HG03432 (cell line): ENCODE data around the gene CNKSR2.
A peak's percentile ranks its signal among the peaks of the same experiment; 100 is the strongest.
"Not testable (repeated sequence)": the region's sequence is repeated elsewhere in the genome, so short reads cannot be mapped to it uniquely, and the experiment has no call there.

Experiments used
- ATAC-seq: cut with Tn5 transposase; IDR thresholded peaks from one replicate; pipeline ENCODE4 v1.9.1; 2021; ENCODE audit warnings: mild to moderate bottlenecking, moderate library complexity; ENCODE audit not compliant: unreplicated experiment

The CNKSR2 gene

DNA sequence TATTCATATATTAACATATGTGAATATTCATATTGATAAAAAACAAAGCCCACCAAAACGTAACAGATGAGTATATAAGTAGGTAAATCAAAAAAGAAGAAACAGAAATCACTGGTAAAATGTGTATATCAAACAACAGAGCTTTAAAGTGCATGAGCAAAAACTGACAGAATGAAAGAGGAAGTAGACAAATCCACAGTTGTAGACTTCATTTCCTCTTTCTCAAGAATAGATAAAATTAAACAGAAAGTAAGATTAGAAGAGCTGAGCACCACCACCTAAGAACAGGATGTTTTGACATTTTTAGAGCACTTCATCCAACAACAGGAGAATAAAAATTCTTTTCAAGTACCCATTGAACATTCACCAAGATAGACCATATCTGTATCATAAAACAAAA lies 64.6 kb downstream of the CNKSR2 start:
- ATAC-seq: peak; percentile 99

DNA sequence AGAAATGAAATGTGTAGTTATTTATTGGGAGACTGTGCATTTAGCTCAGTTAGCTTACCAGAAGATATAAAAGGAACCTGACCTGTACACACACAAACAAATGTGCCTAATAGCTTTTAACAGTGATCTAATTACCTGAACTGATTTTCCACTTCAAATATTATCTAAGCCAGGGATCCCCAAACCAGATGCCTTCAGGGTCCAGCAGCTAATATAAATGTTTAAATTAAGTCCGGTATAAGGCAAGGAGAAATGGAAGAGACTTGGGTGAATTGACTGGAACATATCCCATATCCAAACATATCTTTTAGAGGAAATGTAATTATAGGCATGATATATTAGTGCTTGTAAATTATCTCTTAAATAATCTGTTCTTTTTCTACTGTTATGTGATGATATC lies 66.7 kb downstream of the CNKSR2 start:
- no peak for ATAC-seq

DNA sequence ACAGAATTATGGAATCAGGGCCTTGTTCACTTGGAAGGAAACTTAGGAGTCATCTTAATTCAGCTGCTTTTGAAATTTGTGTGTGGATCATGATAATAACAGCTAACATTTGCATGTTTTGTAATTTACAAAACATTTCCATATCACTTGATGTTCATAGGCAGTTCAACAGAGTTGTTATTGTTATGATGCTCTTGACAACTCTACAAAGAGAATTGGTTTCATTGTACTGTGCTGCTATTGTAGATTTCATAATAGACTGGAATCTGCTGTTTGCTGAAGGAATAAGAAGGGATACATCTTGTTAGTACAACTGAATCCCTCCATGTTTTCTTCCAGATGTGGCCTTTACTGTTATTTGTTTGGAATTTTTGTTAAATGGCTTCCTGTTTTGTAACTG lies 83.5 kb downstream of the CNKSR2 start:
- ATAC-seq: no peak

DNA sequence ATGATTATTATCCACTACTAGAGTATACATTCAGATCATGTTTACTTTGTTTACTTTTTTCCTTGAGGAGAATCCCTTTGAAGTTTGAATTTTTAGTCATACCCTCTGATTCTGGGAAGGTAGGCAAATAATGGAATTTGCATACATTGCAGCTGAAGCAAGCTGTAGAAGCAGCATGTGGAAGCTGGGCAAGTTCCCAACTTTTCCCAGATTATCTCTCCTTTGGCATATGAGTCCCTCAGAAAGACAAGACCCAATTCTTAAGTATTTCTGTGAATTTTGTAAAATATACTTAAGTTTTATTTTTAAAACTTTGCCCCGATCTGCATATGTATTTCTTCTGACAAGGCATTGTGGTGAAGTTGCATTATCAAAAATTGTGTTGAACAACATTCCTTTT lies 94.9 kb downstream of the CNKSR2 start:
- ATAC-seq: no peak

DNA sequence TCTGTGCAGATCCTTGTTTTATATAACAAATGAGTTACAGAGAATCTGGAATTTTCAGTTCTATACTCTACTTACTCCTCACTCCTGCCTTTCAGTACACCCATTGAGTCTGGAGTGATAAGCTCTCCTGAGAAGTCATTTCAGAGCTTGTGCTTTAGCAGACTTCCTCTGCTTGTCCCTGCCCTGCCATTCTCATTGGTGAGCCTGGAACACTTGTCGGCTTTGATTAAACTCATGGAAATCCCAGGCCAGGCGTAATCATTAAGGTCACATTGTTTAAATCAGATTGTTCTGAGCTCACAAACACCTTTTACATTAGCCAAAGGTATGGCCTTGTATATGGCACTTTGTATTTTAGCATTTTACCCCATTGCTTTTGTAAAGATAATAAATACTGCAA lies 102.7 kb downstream of the CNKSR2 start:
- ATAC-seq: no peak

DNA sequence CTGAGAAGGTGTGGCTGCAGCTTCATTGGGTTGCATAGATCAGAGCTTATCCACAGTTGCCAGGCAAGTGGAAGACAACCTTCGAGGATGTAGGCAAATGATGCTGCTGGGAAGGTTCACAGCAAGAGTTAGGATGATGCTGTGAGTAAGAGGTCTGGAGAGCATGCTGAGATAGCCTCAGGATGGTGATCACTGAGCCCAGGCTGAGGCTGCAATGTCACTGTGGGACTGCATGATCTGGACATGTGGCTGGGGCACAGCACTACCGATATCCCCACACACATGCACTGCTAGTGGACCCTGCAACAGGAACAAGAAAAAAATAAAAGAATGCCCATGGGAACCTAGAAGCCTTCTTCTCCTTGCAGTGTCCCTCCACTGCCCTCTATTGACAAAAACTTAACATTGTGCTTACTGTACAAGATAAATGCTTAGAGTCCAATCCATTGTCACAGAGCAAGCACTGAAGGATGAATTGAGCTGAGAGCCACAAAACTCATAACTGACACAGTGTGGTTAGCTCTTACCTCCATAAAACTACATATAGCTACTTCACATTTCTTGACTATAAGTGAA lies 105.6 kb downstream of the CNKSR2 start:
- ATAC-seq: peak; percentile 87

DNA sequence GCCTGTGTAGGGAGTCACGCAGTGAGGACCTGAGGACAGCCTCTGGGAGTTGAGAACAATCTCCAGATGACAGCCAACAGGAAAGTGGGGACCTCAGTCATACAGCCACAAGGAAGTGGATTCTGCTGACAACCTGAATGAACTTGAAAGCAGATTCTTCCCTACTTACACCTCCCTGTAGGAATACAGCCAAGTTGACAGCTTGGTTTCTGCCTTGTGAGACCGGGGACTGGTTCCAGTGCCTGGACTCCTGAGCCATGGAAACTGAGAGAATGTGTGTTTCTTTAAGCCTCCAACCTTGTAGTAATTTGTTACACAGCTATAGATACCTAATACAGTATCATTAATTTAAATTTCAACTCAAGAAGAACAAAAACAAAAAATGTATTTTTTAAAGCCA lies 107.5 kb downstream of the CNKSR2 start:
- no peak for ATAC-seq

DNA sequence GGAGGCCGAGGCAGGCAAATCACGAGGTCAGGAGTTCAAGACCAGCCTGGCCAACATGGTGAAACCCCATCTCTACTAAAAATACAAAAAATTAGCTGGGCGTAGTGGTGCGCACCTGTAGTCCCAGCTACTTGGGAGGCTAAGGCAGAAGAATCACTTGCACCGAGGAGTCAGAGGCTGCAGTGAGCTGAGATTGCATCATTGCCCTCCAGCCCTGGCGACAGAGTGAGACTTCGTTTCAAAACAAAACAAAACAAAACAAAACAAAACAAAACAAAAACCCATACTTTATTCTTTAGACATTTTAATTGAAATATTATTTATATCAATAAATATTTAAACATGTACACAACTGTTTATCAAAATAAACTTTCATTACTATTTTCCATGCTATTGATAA lies 109.8 kb downstream of the CNKSR2 start:
- not testable (repeated sequence) for ATAC-seq

DNA sequence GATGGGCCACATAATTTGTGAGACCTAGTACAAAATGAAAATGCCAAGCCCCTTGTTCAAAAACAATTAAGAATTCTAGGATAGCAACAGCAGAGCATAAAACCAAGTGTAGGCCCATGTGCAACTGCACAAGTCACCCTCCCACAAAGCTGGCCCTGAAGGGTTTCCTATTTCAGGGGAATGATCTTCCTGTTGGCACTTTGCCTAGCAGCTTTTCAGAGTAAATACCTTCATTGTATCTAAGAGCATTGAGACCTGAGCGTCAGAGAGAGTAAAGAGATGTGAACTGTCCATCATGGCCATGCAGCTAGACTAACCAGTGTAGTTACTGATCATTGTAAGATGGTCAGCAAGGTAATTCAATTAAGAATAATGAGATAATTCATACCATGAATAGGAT lies 113.6 kb downstream of the CNKSR2 start:
- ATAC-seq: no peak

DNA sequence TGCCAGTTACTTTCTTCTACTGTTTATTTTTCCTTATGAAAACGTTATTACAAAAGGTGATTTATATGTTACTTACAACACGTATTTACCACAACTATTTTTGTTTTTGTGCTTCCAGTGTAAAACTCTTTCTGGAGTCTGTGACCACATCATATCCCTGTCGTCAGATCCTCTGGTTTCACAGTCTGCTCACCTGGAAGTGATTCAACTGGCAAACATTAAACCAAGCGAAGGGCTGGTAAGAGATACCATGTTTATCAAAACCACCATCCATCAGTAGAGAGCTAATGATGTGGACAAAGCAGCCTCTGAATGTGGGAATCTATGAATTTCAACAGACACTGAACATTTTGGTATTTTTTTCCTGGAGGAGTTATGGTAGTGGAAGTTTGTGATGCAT lies 116.1 kb downstream of the CNKSR2 start:
- ATAC-seq: no peak

DNA sequence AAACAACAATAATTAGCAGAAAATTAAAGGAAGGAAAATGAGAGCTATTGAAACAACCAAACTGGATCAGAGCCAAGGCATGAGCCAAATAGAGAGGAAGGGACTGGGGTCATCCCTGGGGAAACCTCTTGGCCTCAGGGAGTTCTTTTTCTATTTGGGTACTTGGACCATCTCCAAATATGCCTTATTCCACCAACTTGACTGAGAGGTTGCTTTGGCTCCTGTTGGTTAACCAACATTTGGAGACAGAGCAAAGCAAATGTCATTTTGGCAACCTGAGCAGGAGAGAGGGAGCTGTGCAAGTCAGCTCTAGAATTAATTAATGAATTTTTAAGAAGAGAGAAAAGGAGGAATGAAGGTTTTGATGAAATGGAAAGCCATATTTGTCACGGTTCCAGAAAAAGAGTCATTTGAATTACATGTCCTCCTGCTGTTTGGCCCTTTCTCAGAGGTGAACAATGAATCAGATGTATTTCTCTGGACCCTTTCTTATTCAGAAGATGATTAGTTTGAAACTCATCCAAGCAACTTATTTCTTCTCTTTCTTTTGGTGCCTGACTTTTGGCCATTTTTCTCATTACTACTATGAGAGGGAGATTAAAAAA lies 119.1 kb downstream of the CNKSR2 start:
- no peak for ATAC-seq

DNA sequence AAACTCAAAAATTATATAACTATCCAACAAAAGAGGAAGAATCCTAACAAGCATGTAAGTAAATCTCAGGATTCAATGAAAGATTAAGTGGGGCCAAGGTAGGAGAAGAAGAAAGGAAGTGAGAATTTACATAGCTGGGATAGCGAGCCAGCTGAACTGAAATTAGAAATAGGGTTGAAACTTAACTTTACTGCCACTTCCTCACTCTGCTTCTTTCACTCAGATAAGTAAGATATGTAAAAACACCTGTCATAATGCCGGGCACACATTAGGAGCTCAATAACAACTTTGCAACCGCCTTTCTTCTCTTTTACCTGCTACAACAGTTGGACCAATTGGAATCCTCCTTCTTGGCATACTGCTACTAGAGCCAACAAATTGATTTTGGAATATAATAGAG lies 129.4 kb downstream of the CNKSR2 start:
- ATAC-seq: peak; percentile 84

DNA sequence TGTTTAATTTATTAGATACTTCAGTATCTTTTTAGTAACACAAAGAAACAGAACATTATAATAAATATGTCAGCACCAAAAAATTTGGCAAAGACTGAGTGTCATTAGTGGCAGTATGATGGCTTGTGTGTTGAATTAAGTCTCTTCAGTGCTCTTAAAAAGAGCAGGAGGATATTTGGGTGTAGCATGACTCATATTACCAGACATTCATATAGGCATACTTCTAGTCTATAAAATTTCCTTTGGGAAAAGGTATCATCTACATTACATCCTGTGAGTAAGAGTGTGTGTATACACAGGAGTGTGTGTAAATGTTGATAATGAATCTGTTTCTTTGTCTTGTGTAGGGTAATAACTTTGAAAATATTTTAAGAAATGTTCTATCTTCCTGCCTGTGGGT lies 135.7 kb downstream of the CNKSR2 start:
- ATAC-seq: no peak

DNA sequence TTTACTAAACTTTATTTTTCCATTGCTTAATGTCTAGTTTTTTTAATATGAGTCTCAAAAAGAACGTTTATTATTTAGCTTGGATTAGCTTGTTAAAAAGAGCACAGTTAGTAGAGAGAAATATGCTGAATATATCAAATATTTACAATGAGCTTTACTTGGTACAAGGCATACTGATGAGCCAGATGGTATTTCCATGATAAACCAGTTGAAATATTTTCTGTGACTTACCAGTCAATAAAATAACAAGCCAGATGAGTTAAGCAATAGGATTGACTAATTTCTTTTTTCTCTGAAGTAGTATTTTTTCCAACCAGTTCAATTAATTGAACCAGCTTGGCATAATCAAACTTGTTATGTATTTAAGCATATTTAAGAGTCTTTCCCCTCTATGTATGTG lies 149.8 kb downstream of the CNKSR2 start:
- no peak for ATAC-seq

DNA sequence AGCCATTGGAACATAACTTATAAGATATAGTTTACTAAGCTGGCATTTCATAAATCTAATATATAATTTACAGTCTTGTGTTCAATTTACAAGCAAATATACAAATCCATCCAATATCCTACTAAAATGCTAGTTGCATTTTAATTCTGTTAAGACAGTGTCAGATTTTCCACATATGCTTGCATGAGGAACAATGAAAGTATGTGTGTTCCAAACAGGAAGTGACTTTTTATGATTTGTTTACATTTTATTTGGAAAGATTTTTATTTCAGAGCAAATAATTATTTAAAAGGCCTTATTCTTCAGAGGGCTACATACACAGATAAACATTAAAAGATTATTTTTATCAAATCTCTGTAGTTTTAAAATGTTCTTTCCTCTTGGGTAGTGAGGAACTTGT lies 153.9 kb downstream of the CNKSR2 start:
- ATAC-seq: no peak

DNA sequence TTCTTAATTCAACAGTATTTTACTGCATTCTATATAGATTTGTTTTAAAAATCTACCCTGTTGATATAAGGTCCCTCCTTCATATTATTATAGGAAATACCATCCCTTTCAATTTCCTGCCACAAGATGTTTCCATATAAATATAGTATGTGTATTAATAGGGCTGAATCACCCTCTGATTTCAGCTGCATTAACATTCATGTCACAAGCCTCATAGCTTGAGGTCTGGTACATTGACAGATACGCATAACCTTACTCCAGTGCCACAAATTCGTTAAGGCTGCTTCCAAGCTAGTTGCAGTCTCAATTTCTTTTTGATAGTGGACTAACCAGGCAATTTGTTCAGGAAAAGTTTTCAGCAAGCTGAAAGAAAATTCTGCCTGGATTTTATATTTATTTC lies 155.6 kb downstream of the CNKSR2 start:
- ATAC-seq: no peak

DNA sequence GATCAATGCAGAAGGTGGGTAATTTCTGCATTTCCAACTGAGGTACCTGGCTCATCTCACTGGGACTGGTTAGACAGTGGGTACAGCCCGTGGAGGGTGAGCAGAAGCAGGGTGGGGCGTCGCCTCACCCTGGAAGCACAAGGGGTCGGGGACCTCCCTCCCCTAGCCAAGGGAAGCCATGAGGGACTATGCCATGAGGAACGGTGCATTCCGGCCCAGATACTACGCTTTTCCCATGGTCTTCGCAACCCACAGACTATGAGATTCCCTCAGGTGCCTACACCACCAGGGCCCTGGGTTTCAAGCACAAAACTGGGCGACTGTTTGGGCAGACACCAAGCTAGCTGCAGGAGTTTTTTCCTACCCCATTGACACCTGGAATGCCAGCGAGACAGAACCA lies 170.4 kb downstream of the CNKSR2 start:
- not testable (repeated sequence) for ATAC-seq

DNA sequence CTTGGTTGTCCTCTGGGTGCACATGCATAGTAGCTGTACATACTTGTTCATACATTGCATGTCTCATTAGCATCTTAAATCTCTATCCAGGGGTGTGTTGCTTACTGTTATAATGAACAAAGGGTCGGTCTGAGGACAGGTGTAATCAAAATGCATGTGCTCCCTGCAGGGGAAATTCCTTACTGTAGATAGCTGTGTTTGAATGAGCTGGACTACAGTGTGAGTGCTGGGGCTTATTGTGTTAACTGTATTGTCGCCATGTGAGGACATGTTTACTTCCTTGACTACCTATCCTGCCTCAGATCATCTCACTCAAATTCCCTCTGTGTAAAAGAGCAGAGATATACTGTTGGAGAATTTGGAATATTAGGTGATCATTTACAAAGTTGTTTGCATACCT lies 185.2 kb downstream of the CNKSR2 start:
- ATAC-seq: no peak

DNA sequence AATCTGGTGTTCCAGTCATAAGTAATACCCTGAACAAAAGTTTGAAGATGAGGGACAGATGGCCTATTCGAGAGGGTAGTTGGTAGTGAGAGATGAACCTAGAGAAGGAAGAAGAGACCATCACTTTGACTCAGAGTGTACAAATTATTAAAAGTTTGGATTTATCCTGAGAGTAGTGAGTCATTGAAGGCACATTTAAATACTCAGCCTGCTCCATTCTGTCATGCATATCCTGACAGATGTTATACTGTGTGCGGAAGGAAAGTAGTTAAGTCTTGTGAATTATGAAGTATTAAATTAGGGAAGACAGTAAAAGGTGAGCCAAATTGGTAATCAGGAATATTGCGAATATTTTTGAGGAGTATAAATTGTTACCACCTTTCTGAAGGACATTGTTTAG lies 190.8 kb downstream of the CNKSR2 start:
- no peak for ATAC-seq

DNA sequence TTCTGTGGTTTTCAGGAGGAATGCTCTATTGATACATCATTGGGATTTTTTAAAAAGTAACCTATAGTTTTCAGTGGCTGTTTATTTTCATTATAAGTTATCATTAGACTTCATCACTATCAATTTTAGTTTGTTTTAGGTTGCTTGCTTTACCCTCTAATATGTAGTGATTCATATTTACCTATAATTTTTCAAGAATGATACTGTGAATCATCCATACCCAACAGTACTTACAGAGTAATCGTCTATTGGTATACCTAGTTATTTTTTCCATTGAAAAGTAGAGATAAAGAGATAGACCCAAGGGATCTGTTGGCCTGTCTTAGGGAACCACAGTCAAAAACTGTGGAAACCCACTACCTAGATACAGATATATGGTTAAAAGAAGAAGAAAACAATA lies 200.6 kb downstream of the CNKSR2 start:
- no peak for ATAC-seq

DNA sequence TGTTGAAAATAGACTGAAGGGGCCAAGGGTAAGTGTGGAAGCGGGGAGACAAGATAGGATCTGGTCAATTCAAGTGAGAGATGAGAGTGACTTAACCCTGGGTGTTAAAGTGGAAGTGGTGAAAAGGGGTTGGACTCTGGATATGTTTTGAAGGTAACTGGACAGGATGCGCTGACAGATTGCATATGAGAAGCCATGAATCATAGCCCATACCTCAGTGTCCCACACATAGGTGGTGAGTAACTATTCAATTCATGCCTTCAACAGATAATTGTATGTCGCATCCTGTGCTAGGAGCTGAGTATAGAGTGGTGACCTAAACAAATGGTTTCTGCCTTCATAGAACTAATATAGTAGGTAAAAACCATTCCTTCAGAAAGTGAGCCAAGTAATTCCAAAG lies 207.3 kb downstream of the CNKSR2 start:
- no peak for ATAC-seq

DNA sequence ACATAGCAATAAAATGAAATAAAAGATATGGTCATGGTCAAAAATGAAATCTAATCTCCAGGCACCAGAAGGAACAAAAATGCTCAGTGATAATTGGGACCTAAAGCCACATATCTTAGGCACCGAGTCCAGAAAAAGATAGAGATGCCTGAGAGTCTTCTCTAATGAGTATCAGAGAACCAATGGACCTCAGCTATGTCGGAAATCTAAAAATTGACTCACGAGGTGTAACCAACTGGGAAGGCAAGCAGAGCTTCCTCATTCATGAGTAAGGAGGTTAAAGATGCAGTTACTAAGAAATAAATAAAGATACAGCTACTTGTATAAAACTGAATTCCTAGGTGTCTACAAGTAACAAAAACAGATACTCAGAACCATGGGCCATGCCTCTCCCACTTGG lies 211.8 kb downstream of the CNKSR2 start:
- ATAC-seq: no peak
